HEK293 (cell line): ENCODE results near the gene PNPLA6.

ENCODE experiments used
- ATF2 ChIP-seq: fragments of 450-650 bp; formaldehyde crosslinking; IDR thresholded peaks from 2 replicates; pipeline ENCODE4 v1.5.1; 2016; ENCODE audit warnings: missing biosample characterization, missing genetic modification characterization, low read depth
- CTCF ChIP-seq: fragments of 450-650 bp; formaldehyde crosslinking; IDR thresholded peaks from 2 replicates; pipeline ENCODE4 v1.5.1; 2016; ENCODE audit warnings: missing biosample characterization, missing genetic modification characterization
- HOXA7 ChIP-seq: sonication (generic); formaldehyde crosslinking; IDR thresholded peaks from 2 replicates; pipeline ENCODE4 v1.8.1; 2022; ENCODE audit warnings: missing genetic modification reagents, borderline replicate concordance
- IKZF3 ChIP-seq: fragments of 450-650 bp; IDR thresholded peaks from 2 replicates; pipeline ENCODE4 v1.5.0; 2018; ENCODE audit warnings: missing biosample characterization, mild to moderate bottlenecking, missing genetic modification characterization, moderate library complexity
- KLF17 ChIP-seq: fragments of 450-650 bp; formaldehyde crosslinking; IDR thresholded peaks from 2 replicates; pipeline ENCODE4 v1.5.1; 2016; ENCODE audit warnings: missing biosample characterization, missing genetic modification characterization
- SCRT1 ChIP-seq: fragments of 450-650 bp; formaldehyde crosslinking; IDR thresholded peaks from 2 replicates; pipeline ENCODE4 v1.5.1; 2016; ENCODE audit warnings: missing biosample characterization, missing genetic modification characterization, borderline replicate concordance
- WT1 ChIP-seq: fragments of 450-650 bp; formaldehyde crosslinking; IDR thresholded peaks from 2 replicates; pipeline ENCODE4 v1.5.1; 2016; ENCODE audit warnings: missing biosample characterization, missing genetic modification characterization
- YY2 ChIP-seq: fragments of 450-650 bp; formaldehyde crosslinking; IDR thresholded peaks from 2 replicates; pipeline ENCODE4 v1.5.1; 2016; ENCODE audit warnings: missing biosample characterization, missing genetic modification characterization
- ZBTB8A ChIP-seq: fragments of 450-650 bp; formaldehyde crosslinking; IDR thresholded peaks from 2 replicates; pipeline ENCODE4 v1.5.1; 2016; ENCODE audit warnings: missing biosample characterization, missing genetic modification characterization
- ZFP3 ChIP-seq: fragments of 450-650 bp; formaldehyde crosslinking; IDR thresholded peaks from 2 replicates; pipeline ENCODE4 v1.5.1; 2016; ENCODE audit warnings: low read depth, missing biosample characterization, missing genetic modification characterization
- ZNF121 ChIP-seq: fragments of 450-650 bp; formaldehyde crosslinking; IDR thresholded peaks from 2 replicates; pipeline ENCODE4 v1.5.1; 2016; ENCODE audit warnings: missing biosample characterization, missing genetic modification characterization
- ZNF133 ChIP-seq: fragments of 450-650 bp; formaldehyde crosslinking; IDR thresholded peaks from 2 replicates; pipeline ENCODE4 v1.5.1; 2016; ENCODE audit warnings: missing biosample characterization, missing genetic modification characterization
- ZNF16 ChIP-seq: fragments of 450-650 bp; formaldehyde crosslinking; IDR thresholded peaks from 2 replicates; pipeline ENCODE4 v1.5.1; 2016; ENCODE audit warnings: low read depth, missing biosample characterization, missing genetic modification characterization
- ZNF174 ChIP-seq: fragments of 450-650 bp; formaldehyde crosslinking; IDR thresholded peaks from 2 replicates; pipeline ENCODE4 v1.5.0; 2017; ENCODE audit warnings: missing biosample characterization, mild to moderate bottlenecking, missing genetic modification characterization
- ZNF23 ChIP-seq: fragments of 450-650 bp; formaldehyde crosslinking; IDR thresholded peaks from 2 replicates; pipeline ENCODE4 v1.5.1; 2016; ENCODE audit warnings: missing biosample characterization, missing genetic modification characterization, borderline replicate concordance
- ZNF248 ChIP-seq: fragments of 450-650 bp; formaldehyde crosslinking; IDR thresholded peaks from 2 replicates; pipeline ENCODE4 v1.5.1; 2017; ENCODE audit warnings: missing biosample characterization, missing genetic modification characterization
- ZNF26 ChIP-seq: fragments of 450-650 bp; formaldehyde crosslinking; IDR thresholded peaks from 2 replicates; pipeline ENCODE4 v1.5.1; 2016; ENCODE audit warnings: missing biosample characterization, missing genetic modification characterization
- ZNF311 ChIP-seq: fragments of 450-650 bp; formaldehyde crosslinking; IDR thresholded peaks from 2 replicates; pipeline ENCODE4 v1.5.1; 2017; ENCODE audit warnings: missing biosample characterization, missing genetic modification characterization, borderline replicate concordance
- ZNF324 ChIP-seq: fragments of 450-650 bp; formaldehyde crosslinking; IDR thresholded peaks from 2 replicates; pipeline ENCODE4 v1.5.1; 2016; ENCODE audit warnings: missing biosample characterization, missing genetic modification characterization
- ZNF426 ChIP-seq: fragments of 450-650 bp; formaldehyde crosslinking; IDR thresholded peaks from 2 replicates; pipeline ENCODE4 v1.5.1; 2017; ENCODE audit warnings: missing biosample characterization, missing genetic modification characterization, mild to moderate bottlenecking, inconsistent platforms, moderate library complexity
- ZNF433 ChIP-seq: fragments of 450-650 bp; formaldehyde crosslinking; IDR thresholded peaks from 2 replicates; pipeline ENCODE4 v1.5.1; 2016; ENCODE audit warnings: missing biosample characterization, missing genetic modification characterization, low read depth
- ZNF473 ChIP-seq: fragments of 450-650 bp; formaldehyde crosslinking; IDR thresholded peaks from 2 replicates; pipeline ENCODE4 v1.5.1; 2017; ENCODE audit warnings: missing biosample characterization, missing genetic modification characterization
- ZNF513 ChIP-seq: fragments of 450-650 bp; IDR thresholded peaks from 2 replicates; pipeline ENCODE4 v1.5.1; 2018; ENCODE audit warnings: missing biosample characterization, missing genetic modification characterization
- ZNF530 ChIP-seq: fragments of 450-650 bp; formaldehyde crosslinking; IDR thresholded peaks from 2 replicates; pipeline ENCODE4 v1.5.1; 2016; ENCODE audit warnings: low read depth, missing biosample characterization, missing genetic modification characterization
- ZNF560 ChIP-seq: fragments of 450-650 bp; formaldehyde crosslinking; IDR thresholded peaks from 2 replicates; pipeline ENCODE4 v1.5.1; 2017; ENCODE audit warnings: missing biosample characterization, missing genetic modification characterization, borderline replicate concordance
- ZNF571 ChIP-seq: fragments of 450-650 bp; formaldehyde crosslinking; IDR thresholded peaks from 2 replicates; pipeline ENCODE4 v1.5.0; 2017; ENCODE audit warnings: missing biosample characterization, missing genetic modification characterization
- ZNF658 ChIP-seq: fragments of 450-650 bp; formaldehyde crosslinking; IDR thresholded peaks from 2 replicates; pipeline ENCODE4; 2016; ENCODE audit warnings: missing biosample characterization, missing genetic modification characterization
- ZNF704 ChIP-seq: fragments of 450-650 bp; formaldehyde crosslinking; IDR thresholded peaks from 2 replicates; pipeline ENCODE4 v1.5.1; 2016; ENCODE audit warnings: missing biosample characterization, missing genetic modification characterization
- ZNF707 ChIP-seq: fragments of 450-650 bp; formaldehyde crosslinking; IDR thresholded peaks from 2 replicates; pipeline ENCODE4 v1.5.1; 2016; ENCODE audit warnings: missing biosample characterization, missing genetic modification characterization
- ZNF785 ChIP-seq: fragments of 450-650 bp; formaldehyde crosslinking; IDR thresholded peaks from 2 replicates; pipeline ENCODE4 v1.5.1; 2016; ENCODE audit warnings: missing biosample characterization, missing genetic modification characterization
- ZNF837 ChIP-seq: fragments of 450-650 bp; formaldehyde crosslinking; IDR thresholded peaks from 2 replicates; pipeline ENCODE4 v1.5.1; 2016; ENCODE audit warnings: missing biosample characterization, missing genetic modification characterization

The PNPLA6 gene

GRCh38 chr19:7535047-7535997 is at the start of gene PNPLA6 (continued):
- TF ChIP-seq ZNF837 (tag by site-specific recombination), result no peak
- TF ChIP-seq ZNF513 (tag by site-specific recombination), result no peak
- TF ChIP-seq SCRT1 (tag by site-specific recombination), result no peak
- peak; percentile 87; the same call in 1 of the 2 replicates for TF ChIP-seq ZNF121
- no peak; the same call in 1 of the 2 replicates for TF ChIP-seq ZNF658 (tag by site-specific recombination)
- peak; percentile 75 for TF ChIP-seq IKZF3 (tag by site-specific recombination)
- no peak for TF ChIP-seq ZNF426 (tag by site-specific recombination)
- peak; percentile 97 for TF ChIP-seq ZNF324 (tag by site-specific recombination)
- TF ChIP-seq KLF17 (tag by site-specific recombination), result peak; percentile 96; the same call in 1 of the 2 replicates
- no peak for TF ChIP-seq HOXA7 (CRISPR knock-in tag)
- TF ChIP-seq ZNF707, result no peak
- TF ChIP-seq ZNF174 (tag by site-specific recombination), result no peak
- peak; percentile 81 for TF ChIP-seq YY2 (tag by site-specific recombination)
- TF ChIP-seq ZNF26 (tag by site-specific recombination), result no peak
- no peak for TF ChIP-seq ZNF16
- no peak for TF ChIP-seq ZNF248 (tag by site-specific recombination)
- no peak for TF ChIP-seq ZNF433 (tag by site-specific recombination)
- TF ChIP-seq ZNF530 (tag by site-specific recombination), result no peak
- 0 out of 2 replicates have a peak, but pooled peaks have one; percentile 52 for TF ChIP-seq ZNF133 (tag by site-specific recombination)
- no peak for TF ChIP-seq ZNF704 (tag by site-specific recombination)
- TF ChIP-seq ZNF785, result peak; percentile 88; the same call in 1 of the 2 replicates
- TF ChIP-seq ZFP3 (tag by site-specific recombination), result peak; percentile 56
- TF ChIP-seq ZBTB8A (tag by site-specific recombination), result peak; percentile 65
- no peak for TF ChIP-seq ZNF571 (tag by site-specific recombination)
- no peak for TF ChIP-seq ZNF473 (tag by site-specific recombination)
- TF ChIP-seq ZNF23 (tag by site-specific recombination), result peak; percentile 20; the same call in 1 of the 2 replicates
- TF ChIP-seq CTCF (tag by site-specific recombination), result peak; percentile 39; the same call in 1 of the 2 replicates
- TF ChIP-seq WT1 (tag by site-specific recombination), result 0 out of 2 replicates have a peak, but pooled peaks have one; percentile 18
- no peak for TF ChIP-seq ZNF311 (tag by site-specific recombination)
- TF ChIP-seq ATF2 (tag by site-specific recombination), result 0 out of 2 replicates have a peak, but pooled peaks have one; percentile 9
- no peak for TF ChIP-seq ZNF560 (tag by site-specific recombination)
